Hindlimb muscle (tissue), 1 donor: ENCODE results near the gene TOR1AIP2. TPM values are rescaled to one million over a fixed set of nuclear protein-coding genes. Genes with fewer than 3 reads are reported as not detected.

ENCODE experiments used
- DNase-seq: peaks from one replicate; pipeline ENCODE4 v3.0.0-alpha.2; 2013
- polyA plus RNA-seq: library from polyadenylated mRNA; unstranded; fragments of 120-200 nt; gene quantifications from one replicate; pipeline ENCODE4 v1.2.1, GENCODE V29; 2013; ENCODE audit not compliant: insufficient read length

Gene TOR1AIP2
- 28.5 TPM for polyA plus RNA-seq

DNA sequence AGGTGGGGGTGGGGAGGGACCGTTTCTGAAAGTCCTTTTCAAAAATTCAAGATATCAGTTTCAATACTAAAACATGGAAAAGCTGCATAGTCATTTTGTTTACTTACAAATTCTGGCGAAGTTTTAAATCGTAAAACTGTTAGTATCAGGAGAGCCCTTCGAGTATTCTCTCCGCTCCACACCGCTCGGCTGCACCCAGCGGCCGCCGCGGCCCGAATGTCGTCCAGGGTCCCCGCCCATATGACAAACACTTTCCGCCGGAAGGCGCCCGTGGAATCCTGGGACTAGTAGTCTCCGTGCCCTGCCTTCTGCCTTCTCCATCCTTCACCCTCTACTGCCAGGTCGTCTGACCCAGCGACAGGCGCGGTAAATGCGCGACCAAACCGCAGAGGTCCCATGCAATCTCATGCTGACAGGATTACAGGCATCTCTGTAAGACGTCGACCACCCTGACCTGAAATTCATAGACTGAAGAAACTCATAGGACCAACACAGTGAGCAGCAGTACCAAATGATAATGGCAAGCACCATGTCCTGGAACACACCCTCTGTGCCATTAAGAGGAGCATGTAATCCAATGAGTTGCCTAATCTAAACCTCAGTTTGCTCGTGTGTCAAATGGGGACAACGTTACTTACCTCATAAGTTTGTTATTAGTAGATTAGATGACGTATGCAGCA, at the start of gene TOR1AIP2:
TOR1AIP2 (minus strand) TSS at position 218 of the 680 bp plus-strand sequence. CDS start 25,138 bp downstream, outside the sequence.
- DNase-seq: peak; percentile 91

DNA sequence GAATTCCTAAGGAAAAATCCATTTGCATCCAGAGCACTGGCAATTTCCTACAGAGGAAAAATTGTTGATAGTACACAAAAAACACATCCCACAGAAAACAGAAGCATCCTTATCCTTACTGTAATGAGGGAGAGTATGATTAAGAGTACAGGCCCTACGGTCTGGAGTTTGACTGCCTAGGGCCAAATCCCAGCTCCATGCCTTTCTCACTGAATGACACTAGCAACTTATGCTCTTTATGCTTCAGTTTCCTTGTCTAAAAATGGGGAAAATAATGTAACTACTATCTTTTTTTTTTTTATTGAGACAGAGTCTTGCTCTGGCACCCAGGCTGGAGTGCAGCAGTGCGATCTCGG, 49.2 kb upstream of the TOR1AIP2 start:
- no peak for DNase-seq

DNA sequence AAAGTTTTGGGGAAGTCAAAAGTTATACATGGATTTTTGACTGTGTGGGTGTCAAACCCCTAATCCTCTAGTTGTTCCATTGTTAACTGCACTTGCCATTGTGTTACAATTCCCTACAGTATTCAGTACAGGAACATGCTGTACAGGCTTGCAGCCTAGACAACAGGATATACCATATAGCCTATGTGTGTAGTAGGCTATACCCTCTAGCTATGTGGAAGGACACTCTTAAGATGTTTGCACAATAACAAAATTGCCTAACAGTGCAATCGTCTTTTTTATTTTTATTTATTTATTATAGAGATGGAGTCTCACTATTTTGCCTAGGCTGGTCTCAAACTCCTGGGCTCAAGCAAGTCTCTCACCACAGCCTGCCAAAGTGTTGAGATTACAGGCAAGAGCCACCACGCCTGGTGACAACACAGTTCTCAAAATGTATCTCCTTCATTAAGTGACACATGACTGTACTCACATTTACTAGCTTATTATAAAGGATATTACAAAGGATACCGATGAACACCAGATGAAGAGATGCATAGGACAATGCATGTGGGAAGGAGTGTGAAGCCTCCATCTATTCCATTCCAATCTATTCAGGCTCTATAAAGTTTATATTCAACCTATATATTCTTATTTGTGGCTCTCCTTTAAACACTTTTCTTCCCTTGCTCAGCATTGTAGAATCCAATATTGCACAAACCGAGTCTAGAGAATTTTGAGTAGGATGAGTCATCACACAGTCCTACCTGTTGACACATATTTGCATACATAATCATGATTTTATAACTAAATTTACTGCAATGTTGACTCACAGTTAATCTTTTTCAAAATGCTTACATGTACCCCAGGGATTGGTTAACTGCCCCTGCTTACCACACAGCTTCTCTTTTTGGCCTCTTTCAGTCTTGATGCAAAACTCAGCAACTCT, 48.6 kb upstream of the TOR1AIP2 start:
- no peak for DNase-seq

DNA sequence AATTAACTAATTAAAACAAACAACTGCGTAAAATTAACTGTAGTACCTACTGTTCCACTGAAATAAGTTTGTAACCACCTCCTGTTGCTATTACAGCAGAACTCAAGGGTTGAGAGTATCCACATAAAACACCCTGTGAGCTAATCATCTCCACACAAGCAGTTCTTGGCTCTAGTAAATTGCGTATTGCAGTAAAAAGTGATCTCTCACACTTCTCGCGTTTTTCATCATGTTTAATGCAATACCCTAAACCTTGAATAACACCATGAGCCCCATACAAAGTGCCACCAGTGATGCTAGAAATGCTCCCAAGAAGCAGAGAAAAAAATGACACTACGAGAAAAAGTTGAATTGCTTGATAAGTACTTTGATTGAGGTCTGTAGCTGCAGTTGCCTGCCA, 47.7 kb upstream of the TOR1AIP2 start:
- DNase-seq: no peak

DNA sequence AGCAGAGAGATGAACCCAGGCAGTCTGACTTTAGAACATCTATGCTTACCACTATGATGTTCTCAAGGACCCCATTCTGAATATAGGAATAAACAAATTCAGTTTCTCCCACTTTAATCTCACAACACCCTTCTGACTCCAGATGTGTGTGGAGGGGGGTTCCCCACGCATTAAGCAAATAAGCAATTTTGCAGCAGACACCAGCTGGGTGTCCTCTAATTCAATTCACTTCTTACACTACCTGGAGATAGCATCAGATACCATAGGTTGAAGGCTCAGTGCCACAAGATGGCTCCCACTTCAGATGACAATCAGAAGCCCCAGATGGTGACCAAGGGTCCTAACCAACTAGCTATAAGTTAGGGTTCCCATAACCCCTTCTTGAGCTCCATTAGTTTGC, 46.7 kb upstream of the TOR1AIP2 start:
- no peak for DNase-seq

DNA sequence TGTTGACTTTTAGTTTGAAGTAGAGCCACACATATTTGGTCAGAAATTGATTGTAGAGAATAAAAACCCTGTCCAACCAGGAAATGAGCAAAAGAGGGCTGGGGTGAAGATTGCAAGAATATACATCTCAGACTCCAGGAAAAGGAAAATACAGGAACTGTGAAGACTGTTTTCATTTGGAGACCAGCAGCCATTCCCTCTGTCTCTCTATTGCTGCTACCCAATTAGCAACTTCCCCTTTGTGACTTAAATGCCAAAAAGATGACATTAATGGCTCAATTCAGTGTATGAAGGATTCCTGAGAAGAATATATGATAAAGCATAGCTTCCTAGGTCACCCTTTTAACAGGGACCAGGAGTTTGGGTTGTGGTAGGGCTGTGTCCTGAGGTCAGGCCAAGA, 45.4 kb upstream of the TOR1AIP2 start:
- no peak for DNase-seq

DNA sequence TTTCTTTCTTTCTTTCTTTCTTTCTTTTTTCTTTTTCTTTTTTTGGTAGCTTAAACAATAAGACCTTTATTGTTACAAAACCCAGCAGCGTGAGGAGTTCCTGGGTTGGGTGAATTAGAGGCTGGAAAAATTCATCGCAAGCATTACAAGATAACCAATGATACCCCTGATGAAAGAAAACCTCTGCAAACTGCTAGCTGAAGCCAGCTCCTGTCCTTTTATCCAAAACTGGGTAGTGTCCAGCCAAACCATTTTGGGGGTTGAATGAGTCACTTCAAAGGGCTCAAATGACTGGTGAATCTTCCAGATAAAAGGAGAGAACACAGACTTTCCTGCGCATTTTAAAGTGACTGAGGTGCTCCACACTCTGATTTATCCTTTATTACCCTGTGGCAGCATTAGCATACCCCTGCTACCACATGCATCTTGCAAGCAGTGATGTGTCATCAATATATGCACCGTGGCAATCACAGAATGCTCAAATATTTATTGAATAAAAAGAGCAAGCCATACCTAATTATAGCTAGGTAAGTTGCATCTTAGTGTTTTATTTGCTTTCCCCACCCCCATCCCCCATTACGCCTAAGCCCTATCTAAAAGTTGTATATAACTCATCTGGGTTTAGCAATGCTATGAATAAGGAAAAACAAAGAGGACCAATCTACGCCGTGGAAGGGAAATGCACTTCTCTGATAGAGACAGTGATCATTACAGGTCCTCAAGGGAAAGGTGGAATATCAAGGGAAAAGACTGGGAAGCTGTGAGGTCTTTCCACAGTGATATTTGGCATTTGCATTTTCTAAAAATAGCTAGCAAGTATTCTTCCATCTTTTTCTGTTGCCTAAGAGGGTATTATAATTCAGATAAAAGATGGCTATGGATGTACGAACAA, 44.6 kb upstream of the TOR1AIP2 start:
- DNase-seq: no peak

DNA sequence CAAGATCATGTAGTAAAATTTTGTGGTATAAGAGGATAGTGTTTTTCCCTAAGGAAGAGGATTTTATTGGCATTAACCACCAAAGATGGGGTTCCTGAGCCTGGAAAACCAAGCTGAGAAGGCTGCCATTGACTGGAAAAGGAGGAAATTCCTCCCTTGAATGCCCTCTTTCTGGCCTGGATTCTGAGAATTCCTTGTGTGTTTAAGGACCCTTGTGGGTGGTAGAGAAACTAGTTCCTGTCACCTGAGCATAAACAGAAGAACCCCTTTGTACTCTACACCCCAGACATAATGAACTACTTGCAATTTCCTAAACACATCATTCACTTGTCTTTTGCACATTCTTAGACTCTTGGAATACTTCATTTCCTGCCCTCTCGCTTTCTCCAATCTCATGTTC, 43.9 kb upstream of the TOR1AIP2 start:
- no peak for DNase-seq

DNA sequence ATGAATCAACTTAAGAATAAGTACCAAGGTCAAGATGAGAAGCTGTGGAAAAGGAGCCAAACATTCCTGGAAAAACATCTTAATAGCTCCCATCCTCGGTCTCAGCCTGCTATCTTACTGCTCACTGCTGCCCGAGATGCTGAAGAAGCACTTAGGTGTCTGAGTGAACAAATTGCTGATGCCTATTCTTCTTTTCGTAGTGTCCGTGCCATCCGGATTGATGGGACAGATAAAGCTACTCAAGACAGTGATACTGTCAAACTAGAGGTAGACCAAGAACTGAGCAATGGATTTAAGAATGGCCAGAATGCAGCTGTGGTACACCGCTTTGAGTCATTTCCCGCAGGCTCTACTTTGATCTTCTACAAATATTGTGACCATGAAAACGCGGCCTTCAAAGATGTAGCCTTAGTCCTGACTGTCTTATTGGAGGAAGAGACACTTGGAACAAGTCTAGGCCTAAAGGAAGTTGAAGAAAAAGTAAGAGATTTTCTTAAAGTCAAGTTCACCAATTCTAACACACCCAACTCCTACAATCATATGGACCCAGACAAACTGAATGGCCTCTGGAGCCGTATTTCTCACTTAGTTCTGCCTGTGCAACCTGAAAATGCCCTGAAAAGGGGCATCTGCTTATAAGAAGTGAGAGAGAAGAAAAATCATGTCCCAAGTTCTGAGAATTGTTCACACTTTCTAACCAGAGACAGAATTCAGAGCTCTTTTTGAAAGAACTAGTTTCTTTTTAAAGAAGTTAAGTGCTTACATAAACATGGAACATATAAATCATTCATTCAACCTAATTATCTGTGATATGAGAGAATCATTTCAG, 40.2 kb upstream of the TOR1AIP2 start:
- DNase-seq: no peak

DNA sequence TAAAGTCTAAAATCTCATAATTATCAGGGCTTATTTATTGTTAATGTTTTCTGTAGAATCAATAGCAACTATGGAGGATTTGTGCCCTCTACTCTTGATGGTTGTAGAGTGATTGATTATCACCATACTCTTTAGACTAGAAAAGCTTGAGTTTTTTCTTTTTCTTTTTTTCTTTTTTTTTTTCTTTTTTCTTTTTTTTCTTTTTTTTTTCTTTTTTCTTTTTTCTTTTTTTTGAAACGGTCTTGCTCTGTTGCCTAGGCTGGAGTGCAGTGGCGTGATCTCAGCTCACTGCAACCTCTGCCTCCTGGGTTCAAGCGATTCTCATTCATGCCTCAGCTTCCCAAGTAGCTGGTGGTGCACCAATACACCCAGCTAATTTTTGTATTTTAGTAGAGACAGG, 34.2 kb upstream of the TOR1AIP2 start:
- no peak for DNase-seq

DNA sequence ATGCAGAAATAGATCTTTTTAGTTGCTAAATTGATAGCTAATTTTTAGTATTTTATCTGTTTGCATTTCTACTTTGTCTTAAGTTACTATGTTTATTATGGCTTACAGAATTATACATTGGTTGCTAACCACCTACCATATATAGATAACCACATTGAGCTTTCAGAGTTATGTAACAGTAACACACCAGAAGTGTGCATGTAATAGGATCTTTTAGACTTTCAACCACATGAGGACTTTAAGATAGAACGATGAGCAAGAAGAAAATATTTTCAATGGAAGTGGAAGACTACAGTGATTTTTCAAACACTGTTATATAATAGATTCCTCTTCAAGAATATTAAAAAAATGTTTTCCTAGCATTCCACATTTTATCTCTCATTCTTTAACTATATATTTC, 33.3 kb upstream of the TOR1AIP2 start:
- no peak for DNase-seq

DNA sequence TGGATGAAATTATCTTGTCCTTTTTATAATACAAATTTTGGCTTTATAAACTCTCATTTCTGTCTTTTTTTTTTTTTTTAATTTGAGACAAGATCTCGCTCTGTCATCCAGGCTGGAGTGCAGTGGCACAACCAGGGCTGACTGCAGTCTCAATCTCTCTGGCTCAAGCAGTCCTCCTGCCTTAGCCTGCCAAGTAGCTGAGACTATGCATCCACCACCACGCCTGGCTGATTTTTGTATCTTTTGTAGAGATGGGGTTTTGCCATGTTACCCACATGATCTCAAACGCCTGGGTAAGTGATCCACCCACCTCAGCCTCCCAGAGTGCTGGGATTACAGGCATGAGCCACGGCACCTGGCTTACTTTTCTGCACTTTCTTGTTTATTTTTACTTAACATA, 12.0 kb upstream of the TOR1AIP2 start:
- DNase-seq: no peak

DNA sequence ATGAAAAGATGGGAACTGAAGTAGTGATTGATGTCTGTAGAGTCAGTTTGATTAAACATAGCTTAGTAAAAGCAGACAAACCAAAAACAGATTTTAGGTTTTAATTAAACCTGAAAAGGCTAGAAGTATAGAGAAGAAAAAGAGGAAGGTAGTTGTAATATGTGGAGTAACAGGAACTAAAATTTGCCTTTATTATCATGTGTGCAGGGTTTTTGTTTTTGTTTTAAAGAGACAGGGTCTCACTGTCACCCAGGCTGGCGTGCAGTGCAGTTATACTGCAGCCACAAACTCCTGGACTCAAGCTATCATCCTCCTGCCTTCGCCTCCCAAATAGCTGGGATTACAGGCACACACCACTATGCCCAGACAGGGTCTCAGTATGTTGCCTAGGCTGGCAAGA, 10.5 kb upstream of the TOR1AIP2 start:
- no peak for DNase-seq

DNA sequence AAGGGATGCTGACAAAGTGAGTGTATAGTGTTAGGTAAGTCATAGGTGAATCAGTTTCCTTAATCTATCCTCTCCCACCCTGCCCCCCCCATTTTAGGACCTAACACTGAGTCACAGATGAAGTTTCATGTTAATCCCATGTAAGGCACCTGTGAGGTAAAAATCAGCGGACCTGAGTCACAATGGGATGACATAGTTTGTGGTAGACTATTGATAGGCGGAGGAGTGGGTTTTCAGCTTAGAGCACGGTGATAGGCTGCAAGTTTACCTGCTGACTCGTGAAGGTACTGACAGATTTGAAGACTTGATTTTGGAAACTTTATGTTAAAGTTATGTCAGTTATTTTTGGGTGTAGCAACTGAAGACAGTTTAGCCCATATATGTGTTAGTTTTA, 6.1 kb upstream of the TOR1AIP2 start:
- DNase-seq: no peak

DNA sequence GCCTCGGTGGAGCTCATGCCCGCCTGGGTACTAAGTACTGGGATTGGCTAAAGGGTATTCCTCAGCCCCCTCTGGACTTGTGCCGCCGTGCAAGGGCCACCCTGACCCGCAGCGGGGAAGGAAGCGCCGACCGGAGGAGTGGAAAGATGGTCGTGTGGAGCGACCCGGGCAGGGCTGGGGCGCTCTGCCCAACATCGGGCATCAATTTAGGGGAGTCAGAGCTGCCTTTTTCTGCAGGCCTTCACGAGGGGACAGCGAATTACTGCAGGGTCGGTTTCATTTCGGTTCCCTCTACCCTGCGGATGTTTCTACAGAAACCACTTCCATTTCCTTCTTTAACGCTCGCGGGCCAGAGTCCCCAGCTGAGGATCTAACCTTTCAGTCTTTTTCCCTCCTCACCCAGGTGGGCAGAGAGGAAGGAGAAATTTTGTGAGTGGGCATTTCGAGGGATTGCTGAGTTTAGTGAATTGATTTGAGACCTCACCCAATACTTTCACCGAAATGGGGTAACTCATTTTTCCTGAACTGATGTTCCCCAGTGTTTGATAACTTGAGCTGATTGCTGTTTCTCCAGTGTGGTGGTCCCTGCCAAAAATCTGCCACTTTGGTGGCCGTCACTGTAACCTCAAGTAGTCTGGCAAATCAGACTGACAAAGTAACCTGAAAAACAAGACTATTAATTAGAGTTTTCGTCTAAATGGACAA, 5.6 kb upstream of the TOR1AIP2 start:
- no peak for DNase-seq

DNA sequence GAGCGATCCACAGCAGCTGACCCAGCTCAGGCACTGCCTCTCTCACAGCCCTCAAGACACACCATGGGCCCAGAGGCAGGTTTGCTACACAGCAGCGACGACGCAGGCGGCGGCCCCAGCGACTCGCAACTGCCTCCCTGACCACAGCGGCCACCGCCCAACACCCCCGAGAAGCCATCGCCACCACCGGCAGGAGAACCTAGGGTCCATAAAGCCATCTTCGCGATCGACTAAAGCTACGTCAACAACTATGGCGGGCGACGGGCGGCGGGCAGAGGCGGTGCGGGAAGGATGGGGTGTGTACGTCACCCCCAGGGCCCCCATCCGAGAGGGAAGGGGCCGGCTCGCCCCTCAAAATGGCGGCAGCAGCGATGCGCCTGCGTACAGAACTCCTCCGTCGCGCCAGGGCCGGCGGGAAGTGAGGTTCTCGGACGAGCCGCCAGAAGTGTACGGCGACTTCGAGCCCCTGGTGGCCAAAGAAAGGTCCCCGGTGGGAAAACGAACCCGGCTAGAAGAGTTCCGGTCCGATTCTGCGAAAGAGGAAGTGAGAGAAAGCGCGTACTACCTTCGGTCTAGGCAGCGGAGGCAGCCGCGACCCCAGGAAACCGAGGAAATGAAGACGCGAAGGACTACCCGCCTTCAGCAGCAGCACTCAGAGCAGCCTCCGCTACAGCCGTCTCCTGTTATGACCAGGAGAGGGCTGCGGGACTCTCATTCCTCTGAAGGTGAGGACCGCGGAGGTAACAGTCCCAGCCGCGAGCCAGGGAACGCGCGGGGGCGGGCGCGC, 4.8 kb upstream of the TOR1AIP2 start, which contains the start of gene TOR1AIP1:
TOR1AIP1 (plus strand) TSS at position 33 of the 787 bp plus-strand sequence; CDS start at position 251, 218 bp downstream.
- DNase-seq: peak; percentile 97

DNA sequence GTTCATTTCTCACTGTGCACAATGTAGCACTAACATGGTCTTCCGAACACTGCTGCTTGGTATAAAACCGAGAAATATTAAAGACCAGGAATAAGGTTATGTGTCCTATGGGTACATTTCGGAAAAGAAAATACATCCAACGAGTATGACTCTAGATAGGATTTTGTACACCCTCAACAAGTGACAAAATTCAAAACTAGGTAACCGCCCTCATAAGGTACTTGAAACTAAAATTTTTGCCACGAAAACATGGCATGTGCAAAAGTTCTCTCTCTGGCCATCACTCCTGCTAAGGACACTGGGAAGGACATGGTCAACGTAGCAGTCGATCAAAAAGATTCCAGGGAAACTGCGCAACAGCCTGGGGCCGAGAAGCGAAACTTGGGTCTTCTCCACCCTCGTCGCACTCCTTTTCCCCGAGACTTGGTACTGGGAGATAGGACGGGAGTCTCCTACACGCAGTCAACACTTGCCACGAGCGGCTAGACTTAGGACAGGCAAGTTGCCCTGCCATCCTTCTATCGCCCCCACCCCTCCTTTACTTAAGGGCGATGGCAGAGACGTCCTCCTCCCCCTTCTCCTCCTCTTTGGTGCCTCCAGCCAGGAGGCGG, 4.1 kb upstream of the TOR1AIP2 start:
- peak; percentile 96 for DNase-seq

DNA sequence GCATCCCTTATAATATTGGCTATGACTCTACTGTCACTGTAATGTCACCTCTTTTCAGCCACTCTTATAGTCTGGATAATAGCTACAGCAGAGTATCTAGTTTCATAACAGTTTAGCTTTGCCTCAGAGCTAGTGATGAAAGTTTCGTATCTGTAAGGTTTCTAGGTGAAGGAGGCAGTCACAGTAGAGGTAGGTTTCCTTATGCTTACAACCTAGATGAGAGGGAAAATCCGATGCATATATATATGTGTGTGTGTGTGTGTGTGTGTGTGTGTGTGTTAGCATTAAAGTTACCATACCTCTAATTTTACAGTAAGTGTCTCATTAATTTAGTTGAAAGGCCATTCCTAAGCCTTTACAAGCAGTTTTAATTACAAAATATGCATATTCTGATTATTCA, 2.2 kb upstream of the TOR1AIP2 start:
- no peak for DNase-seq

DNA sequence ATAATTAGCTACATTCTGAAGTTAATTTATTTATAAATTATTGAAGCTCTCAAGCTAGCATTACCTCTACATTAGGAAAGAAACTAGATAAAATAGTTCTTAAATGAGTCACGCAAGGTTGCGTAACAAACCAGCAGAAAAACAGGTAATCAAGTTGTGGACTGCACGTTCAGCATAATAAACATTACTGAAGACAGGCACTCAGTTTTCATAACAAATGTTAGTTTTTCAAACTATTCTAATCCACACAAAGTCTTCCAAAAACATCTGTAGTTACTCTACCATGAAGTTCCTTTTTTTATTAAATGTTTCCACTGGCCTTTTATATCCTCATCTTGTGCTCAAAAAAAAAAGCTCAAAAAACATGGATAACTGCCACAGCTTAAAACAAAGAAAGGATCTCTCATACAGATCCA, 1.3 kb downstream of the TOR1AIP2 start:
- no peak for DNase-seq
